ENCODE data around the gene GABBR1. TPM values are rescaled to one million over a fixed set of nuclear protein-coding genes. Genes with fewer than 3 reads are reported as not detected.

The GABBR1 gene
- 10 to 100 TPM; 20.4 to 34.3 (median 23.8) TPM for total RNA-seq

- intact Hi-C loops (cut with DNase I): no loop called here
- Histone ChIP-seq H3K4me1 (peaks cover 10 to 23% of the 10 kb centered on the region in 2 donors), H3K36me3 (no peaks in the 10 kb centered on the region), H3K27ac (peak within 1 kb of the TSS in 2 of 3 donors; percentile 57 to 68), H3K27me3 (no peaks in the 10 kb centered on the region), H3K9me3 (no peaks in the 10 kb centered on the region), H3K4me3 (replicated peaks in 1 of 3) (peak within 1 kb of the TSS; percentile 35 to 96 (median 68))
- peak; percentile 85 to 87 for DNase-seq
- peak in 1 of 2 donors; percentile 44 for TF ChIP-seq POLR2A (IDR thresholded peaks at IDR 0.05)
- TF ChIP-seq, protein P1, sequence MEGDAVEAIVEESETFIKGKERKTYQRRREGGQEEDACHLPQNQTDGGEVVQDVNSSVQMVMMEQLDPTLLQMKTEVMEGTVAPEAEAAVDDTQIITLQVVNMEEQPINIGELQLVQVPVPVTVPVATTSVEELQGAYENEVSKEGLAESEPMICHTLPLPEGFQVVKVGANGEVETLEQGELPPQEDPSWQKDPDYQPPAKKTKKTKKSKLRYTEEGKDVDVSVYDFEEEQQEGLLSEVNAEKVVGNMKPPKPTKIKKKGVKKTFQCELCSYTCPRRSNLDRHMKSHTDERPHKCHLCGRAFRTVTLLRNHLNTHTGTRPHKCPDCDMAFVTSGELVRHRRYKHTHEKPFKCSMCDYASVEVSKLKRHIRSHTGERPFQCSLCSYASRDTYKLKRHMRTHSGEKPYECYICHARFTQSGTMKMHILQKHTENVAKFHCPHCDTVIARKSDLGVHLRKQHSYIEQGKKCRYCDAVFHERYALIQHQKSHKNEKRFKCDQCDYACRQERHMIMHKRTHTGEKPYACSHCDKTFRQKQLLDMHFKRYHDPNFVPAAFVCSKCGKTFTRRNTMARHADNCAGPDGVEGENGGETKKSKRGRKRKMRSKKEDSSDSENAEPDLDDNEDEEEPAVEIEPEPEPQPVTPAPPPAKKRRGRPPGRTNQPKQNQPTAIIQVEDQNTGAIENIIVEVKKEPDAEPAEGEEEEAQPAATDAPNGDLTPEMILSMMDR (IDR thresholded peaks at IDR 0.05): no peak
- 2% methylated on average over 23 of the region's 57 CpGs for WGBS, 2 donors
These were observed at the start of gene GABBR1 for GRCh38 chr6:29632789-29633533. GABBR1 (minus strand) TSS chr6:29633183; CDS start chr6:29632385, 798 bp downstream.

GRCh38 chr6:29681811-29682210 is 48.8 kb upstream of the GABBR1 start:
- no peak overlapping the region for H3K4me3 ChIP-seq (replicated peaks in 1 of 3)
- TF ChIP-seq POLR2A (IDR thresholded peaks at IDR 0.05): no peak
- TF ChIP-seq, protein P1 (IDR thresholded peaks at IDR 0.05): no peak
- no peaks in the 10 kb centered on the region for H3K27me3 ChIP-seq
- 82 to 90% methylated on average over 8 of the region's 8 CpGs for WGBS, 2 donors
- no peaks in the 10 kb centered on the region for H3K9me3 ChIP-seq
- intact Hi-C loops (cut with DNase I): no loop called here
- H3K4me1 ChIP-seq: no peaks in the 10 kb centered on the region
- DNase-seq: no peak
- no peaks in the 10 kb centered on the region for H3K36me3 ChIP-seq
- H3K27ac ChIP-seq: no peak overlapping the region

DNA sequence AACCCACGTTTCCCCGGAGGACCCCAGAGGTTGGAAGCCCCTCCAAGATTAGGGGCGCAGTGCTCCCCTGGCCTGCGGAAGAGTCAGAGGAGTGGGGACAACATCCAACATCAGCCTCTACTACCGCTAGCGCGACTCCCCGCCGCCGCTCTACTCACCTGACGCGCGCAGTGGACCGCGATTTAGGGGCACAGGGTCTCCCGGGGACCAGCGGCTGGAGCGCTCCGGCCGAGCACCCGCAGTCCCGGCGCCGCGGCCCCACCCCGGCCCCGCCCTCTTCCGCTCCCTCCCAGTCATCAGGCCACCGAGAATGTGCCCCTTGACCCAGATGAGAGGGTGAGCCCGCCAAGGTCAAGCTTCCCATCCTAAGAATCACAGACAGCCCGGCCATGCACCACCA is 47.9 kb upstream of the GABBR1 start, which contains the start of gene ZFP57:
Gene ZFP57 (minus strand): TSS at position 249 of the 400 bp plus-strand sequence. CDS start 4,149 bp downstream, outside the sequence.
- intact Hi-C loops (cut with DNase I): no loop called here
- H3K27ac ChIP-seq: no peak within 1 kb of the TSS
- WGBS, 2 donors: 57 to 91% methylated on average over 28 of the region's 31 CpGs
- no peaks in the 10 kb centered on the region for H3K36me3 ChIP-seq
- no peak for TF ChIP-seq POLR2A (IDR thresholded peaks at IDR 0.05)
- TF ChIP-seq, protein P1 (IDR thresholded peaks at IDR 0.05): no peak
- H3K9me3 ChIP-seq: no peaks in the 10 kb centered on the region
- H3K4me3 ChIP-seq (replicated peaks in 1 of 3): no peak within 1 kb of the TSS
- H3K4me1 ChIP-seq: no peaks in the 10 kb centered on the region
- H3K27me3 ChIP-seq: no peaks in the 10 kb centered on the region
- no peak for DNase-seq

DNA sequence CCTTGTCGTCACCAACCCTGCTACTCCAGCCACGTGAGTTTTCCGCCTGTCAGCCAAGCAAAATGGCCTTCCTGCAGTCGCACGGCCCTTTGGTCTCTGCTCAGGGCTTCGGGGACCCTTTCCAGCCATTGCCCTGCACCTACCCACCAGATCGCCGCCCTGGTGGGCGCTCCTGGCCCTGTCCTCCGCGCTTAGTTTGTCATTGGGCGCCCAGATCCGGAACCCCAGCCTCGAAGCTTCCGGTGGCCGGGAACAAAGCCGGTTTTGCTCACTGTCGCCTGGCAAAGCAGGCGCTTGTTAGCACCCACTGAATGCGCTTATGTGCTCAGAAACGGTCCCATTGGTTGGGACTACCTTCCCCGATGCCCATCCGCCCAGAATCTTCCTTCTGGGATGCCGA is 47.4 kb upstream of the GABBR1 start:
- no peak for TF ChIP-seq POLR2A (IDR thresholded peaks at IDR 0.05)
- TF ChIP-seq, protein P1 (IDR thresholded peaks at IDR 0.05): no peak
- H3K27me3 ChIP-seq: no peaks in the 10 kb centered on the region
- no peaks in the 10 kb centered on the region for H3K4me1 ChIP-seq
- DNase-seq: no peak
- H3K27ac ChIP-seq: no peak overlapping the region
- intact Hi-C loops (cut with DNase I): no loop called here
- 80% methylated on average over 24 of the region's 24 CpGs for WGBS, 2 donors
- no peaks in the 10 kb centered on the region for H3K9me3 ChIP-seq
- H3K4me3 ChIP-seq (replicated peaks in 1 of 3): no peak overlapping the region
- H3K36me3 ChIP-seq: no peaks in the 10 kb centered on the region

- Histone ChIP-seq H3K4me3 (replicated peaks in 1 of 3) (no peak overlapping the region), H3K36me3 (no peaks in the 10 kb centered on the region), H3K4me1 (no peaks in the 10 kb centered on the region), H3K27me3 (no peaks in the 10 kb centered on the region), H3K27ac (no peak overlapping the region), H3K9me3 (no peaks in the 10 kb centered on the region)
- DNase-seq: no peak
- TF ChIP-seq POLR2A (IDR thresholded peaks at IDR 0.05): no peak
- TF ChIP-seq, protein P1 (IDR thresholded peaks at IDR 0.05): no peak
- 87 to 89% methylated on average over 13 of the region's 13 CpGs for WGBS, 2 donors
- intact Hi-C loops (cut with DNase I): no loop called here
These were observed 47.0 kb upstream of the GABBR1 start for GRCh38 chr6:29679962-29680361.
